Suprapubic skin (tissue), 4 donors: ENCODE results near the gene KCNJ9.

ENCODE experiments used
- EP300 ChIP-seq: sonication (generic); formaldehyde crosslinking; IDR thresholded peaks from one replicate; pipeline ENCODE4 v1.6.1; 2017; ENCODE audit warnings: antibody characterized with exemption
- POLR2A ChIP-seq, 2 donors: fragments of 450-650 bp; IDR thresholded peaks; one replicate each; pipeline ENCODE4 v1.6.1; 2017; ENCODE audit warnings: antibody characterized with exemption in 2 of 2, mild to moderate bottlenecking in 2 of 2, moderate library complexity in 2 of 2
- POLR2AphosphoS5 ChIP-seq, 3 donors: sonication (generic); formaldehyde crosslinking; IDR thresholded peaks; one replicate each; pipeline ENCODE4 v1.6.1; 2017; ENCODE audit warnings: antibody characterized with exemption in 3 of 3
- TF ChIP-seq, protein P1 (sequence below), 2 donors: fragments of 200-600 bp in 1 of 2; fragments of 450-650 bp in 1 of 2; sonication (generic) in 1 of 2; IDR thresholded peaks; one replicate each; pipeline ENCODE4 v1.5.1; 2016 to 2019; ENCODE audit warnings: antibody characterized with exemption in 2 of 2, mild to moderate bottlenecking in 1 of 2, moderate library complexity in 1 of 2

DNA sequence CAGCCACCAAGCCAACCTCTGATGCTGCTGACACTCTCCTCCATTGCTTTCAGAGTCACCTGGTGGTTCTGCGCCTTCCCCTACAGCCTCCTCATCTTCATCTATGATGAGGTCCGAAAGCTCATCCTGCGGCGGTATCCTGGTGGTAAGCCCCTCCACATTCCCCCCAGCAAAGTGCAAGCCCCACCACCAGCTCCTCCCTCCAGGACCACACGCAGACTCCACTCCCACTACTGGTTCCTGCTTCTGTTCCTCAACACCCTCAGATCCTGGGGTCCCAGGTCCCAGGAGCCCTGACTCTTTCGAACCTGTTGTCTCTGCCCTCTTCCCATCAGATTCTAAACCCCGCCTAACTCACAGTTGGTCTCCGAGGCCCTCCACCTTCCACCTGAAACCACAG lies 58.5 kb downstream of the KCNJ9 start:
- TF ChIP-seq, protein P1, sequence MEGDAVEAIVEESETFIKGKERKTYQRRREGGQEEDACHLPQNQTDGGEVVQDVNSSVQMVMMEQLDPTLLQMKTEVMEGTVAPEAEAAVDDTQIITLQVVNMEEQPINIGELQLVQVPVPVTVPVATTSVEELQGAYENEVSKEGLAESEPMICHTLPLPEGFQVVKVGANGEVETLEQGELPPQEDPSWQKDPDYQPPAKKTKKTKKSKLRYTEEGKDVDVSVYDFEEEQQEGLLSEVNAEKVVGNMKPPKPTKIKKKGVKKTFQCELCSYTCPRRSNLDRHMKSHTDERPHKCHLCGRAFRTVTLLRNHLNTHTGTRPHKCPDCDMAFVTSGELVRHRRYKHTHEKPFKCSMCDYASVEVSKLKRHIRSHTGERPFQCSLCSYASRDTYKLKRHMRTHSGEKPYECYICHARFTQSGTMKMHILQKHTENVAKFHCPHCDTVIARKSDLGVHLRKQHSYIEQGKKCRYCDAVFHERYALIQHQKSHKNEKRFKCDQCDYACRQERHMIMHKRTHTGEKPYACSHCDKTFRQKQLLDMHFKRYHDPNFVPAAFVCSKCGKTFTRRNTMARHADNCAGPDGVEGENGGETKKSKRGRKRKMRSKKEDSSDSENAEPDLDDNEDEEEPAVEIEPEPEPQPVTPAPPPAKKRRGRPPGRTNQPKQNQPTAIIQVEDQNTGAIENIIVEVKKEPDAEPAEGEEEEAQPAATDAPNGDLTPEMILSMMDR (IDR thresholded peaks at IDR 0.05) = no peak
- TF ChIP-seq POLR2AphosphoS5 (IDR thresholded peaks at IDR 0.05) (no peak), POLR2A (IDR thresholded peaks at IDR 0.05) (no peak), EP300 (no peak)
